ENCODE results near the gene ATAD1. TPM values are rescaled to one million over a fixed set of nuclear protein-coding genes. Genes with fewer than 3 reads are reported as not detected.

Gene ATAD1
- total RNA-seq, 1 donor from 2014 or later: 71.0 TPM

DNA sequence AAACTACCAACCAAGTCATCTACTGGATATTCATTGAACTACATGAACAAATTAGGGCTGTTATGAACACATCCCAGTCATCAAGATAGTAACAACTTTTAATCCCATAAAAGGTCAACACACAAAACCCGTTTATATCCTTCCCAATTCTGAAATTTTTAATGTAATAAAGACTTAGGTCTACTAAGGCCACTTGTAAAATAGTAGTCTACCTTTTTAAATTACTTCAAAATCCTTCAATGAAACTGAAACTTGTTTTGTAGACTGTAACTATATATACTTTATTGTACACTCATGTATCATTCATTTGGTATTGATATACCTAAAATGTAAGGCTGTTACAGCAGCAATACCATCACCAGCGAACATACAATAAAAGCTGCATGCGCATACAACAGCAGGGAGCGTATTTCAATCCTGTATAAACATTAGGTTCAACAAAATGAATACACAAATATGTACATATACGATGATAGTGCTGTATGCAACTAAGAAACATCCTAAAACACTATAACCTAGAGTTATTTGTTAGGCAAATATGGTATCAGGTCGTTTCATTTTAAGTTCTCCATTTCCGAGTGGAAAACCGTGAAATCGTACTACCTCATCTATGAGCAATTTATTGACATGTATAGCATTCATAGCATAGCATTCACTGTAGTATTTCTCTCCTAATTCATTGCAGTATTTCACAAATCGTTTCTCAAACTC lies 973 bp downstream of the ATAD1 start:
- FAIRE-seq: peak; percentile 34
- H3K36me3 Mint-ChIP-seq (ENCODE audit: low read depth, unreplicated experiment): peaks cover 3% of the 10 kb centered on the region
- H3K4me3 ChIP-seq (ENCODE audit: insufficient read depth, low read depth, low read length): peak overlapping the region; percentile 96
- peaks cover 10% of the 10 kb centered on the region for H3K4me1 ChIP-seq (ENCODE audit: insufficient read depth, low read length)
- H3K4me2 ChIP-seq (ENCODE audit: low read length): peak overlapping the region; percentile 98
- DNase-seq (ENCODE audit: low read depth): no peak
- H3K36me3 ChIP-seq (ENCODE audit: insufficient read depth, low read length): no peaks in the 10 kb centered on the region
- H3K79me2 ChIP-seq (ENCODE audit: insufficient read depth, low read length): peaks cover 60% of the 10 kb centered on the region
- peak overlapping the region; percentile 92 for H3K9ac ChIP-seq (ENCODE audit: low read length)
- peak overlapping the region; percentile 98 for H3K4me3 Mint-ChIP-seq (ENCODE audit: unreplicated experiment)
- peaks cover 29% of the 10 kb centered on the region for H4K20me1 ChIP-seq (ENCODE audit: insufficient read depth, low read length)
- H3K9me3 ChIP-seq (ENCODE audit: insufficient read depth, low read depth, low read length): no peaks in the 10 kb centered on the region
- peak overlapping the region; percentile 97 for H3K27ac Mint-ChIP-seq (ENCODE audit: unreplicated experiment)
- no peaks in the 10 kb centered on the region for H3K9me3 Mint-ChIP-seq (ENCODE audit: unreplicated experiment)
- TF ChIP-seq, protein P1, sequence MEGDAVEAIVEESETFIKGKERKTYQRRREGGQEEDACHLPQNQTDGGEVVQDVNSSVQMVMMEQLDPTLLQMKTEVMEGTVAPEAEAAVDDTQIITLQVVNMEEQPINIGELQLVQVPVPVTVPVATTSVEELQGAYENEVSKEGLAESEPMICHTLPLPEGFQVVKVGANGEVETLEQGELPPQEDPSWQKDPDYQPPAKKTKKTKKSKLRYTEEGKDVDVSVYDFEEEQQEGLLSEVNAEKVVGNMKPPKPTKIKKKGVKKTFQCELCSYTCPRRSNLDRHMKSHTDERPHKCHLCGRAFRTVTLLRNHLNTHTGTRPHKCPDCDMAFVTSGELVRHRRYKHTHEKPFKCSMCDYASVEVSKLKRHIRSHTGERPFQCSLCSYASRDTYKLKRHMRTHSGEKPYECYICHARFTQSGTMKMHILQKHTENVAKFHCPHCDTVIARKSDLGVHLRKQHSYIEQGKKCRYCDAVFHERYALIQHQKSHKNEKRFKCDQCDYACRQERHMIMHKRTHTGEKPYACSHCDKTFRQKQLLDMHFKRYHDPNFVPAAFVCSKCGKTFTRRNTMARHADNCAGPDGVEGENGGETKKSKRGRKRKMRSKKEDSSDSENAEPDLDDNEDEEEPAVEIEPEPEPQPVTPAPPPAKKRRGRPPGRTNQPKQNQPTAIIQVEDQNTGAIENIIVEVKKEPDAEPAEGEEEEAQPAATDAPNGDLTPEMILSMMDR (IDR thresholded peaks at IDR 0.05; ENCODE audit: insufficient read depth, low read depth, low read length): no peak
- no peak for TF ChIP-seq EZH2 (IDR thresholded peaks at IDR 0.05; ENCODE audit: insufficient read depth, low read length)
- peaks cover 23% of the 10 kb centered on the region for H3K4me1 Mint-ChIP-seq (ENCODE audit: low read depth, unreplicated experiment)
- no peaks in the 10 kb centered on the region for H3K27me3 Mint-ChIP-seq (ENCODE audit: low read depth, unreplicated experiment)
- H3K27me3 ChIP-seq (ENCODE audit: insufficient read depth, low read length): no peaks in the 10 kb centered on the region
- H2AFZ ChIP-seq (ENCODE audit: low read depth, low read length): peak overlapping the region; percentile 96
- peak overlapping the region; percentile 87 for H3K27ac ChIP-seq (ENCODE audit: low read depth, low read length)

DNA sequence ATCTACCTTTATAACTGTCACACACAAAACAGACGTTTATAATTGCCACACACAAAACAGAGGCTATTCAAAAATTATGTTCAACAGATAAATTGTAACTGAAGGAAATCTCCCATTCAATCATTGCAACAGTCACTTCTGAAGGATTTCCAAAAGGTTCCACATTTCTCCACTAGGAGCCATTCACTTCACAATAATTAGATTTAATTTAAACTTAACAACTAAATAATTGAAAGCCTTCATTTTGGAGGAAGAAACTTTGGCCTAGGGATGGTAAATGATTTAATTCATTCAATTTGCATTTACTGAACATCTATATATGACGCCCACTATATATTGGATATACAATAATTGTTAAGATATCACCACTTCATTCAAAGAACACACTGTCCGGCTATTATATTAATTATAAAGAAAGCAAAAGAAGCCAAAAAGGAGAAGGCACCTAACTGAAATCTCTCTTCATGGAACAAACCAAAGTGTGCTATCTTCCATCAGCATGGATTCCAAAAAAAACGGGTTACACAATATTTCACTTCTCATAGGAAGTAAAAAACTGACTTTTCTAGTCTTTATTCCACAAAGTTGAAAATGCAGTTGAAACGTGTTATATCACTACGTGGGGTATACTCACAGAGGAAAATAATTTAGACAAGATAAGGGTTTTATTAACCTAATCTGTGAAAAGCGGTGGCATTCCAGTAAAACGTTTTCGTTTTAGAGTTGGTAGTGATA lies 1.7 kb downstream of the ATAD1 start:
- peak overlapping the region; percentile 96 for H3K4me3 ChIP-seq (ENCODE audit: insufficient read depth, low read depth, low read length)
- FAIRE-seq (no peak), DNase-seq (ENCODE audit: low read depth) (no peak)
- no peak overlapping the region for H2AFZ ChIP-seq (ENCODE audit: low read depth, low read length)
- Mint-ChIP-seq H3K9me3 (ENCODE audit: unreplicated experiment) (no peaks in the 10 kb centered on the region), H3K4me1 (ENCODE audit: low read depth, unreplicated experiment) (peaks cover 23% of the 10 kb centered on the region), H3K36me3 (ENCODE audit: low read depth, unreplicated experiment) (peaks cover 7% of the 10 kb centered on the region), H3K27me3 (ENCODE audit: low read depth, unreplicated experiment) (no peaks in the 10 kb centered on the region), H3K4me3 (ENCODE audit: unreplicated experiment) (peak overlapping the region; percentile 98), H3K27ac (ENCODE audit: unreplicated experiment) (peak overlapping the region; percentile 34)
- peaks cover 29% of the 10 kb centered on the region for H4K20me1 ChIP-seq (ENCODE audit: insufficient read depth, low read length)
- no peaks in the 10 kb centered on the region for H3K27me3 ChIP-seq (ENCODE audit: insufficient read depth, low read length)
- H3K9me3 ChIP-seq (ENCODE audit: insufficient read depth, low read depth, low read length): no peaks in the 10 kb centered on the region
- TF ChIP-seq, protein P1 (IDR thresholded peaks at IDR 0.05; ENCODE audit: insufficient read depth, low read depth, low read length): no peak
- peaks cover 2% of the 10 kb centered on the region for H3K36me3 ChIP-seq (ENCODE audit: insufficient read depth, low read length)
- H3K4me2 ChIP-seq (ENCODE audit: low read length): peak overlapping the region; percentile 98
- H3K79me2 ChIP-seq (ENCODE audit: insufficient read depth, low read length): peaks cover 67% of the 10 kb centered on the region
- peaks cover 10% of the 10 kb centered on the region for H3K4me1 ChIP-seq (ENCODE audit: insufficient read depth, low read length)
- H3K9ac ChIP-seq (ENCODE audit: low read length): peak overlapping the region; percentile 92
- no peak overlapping the region for H3K27ac ChIP-seq (ENCODE audit: low read depth, low read length)

All from astrocyte (in vitro differentiated cells and primary cell).